ENCODE results near the gene PCSK9. TPM values are rescaled to one million over a fixed set of nuclear protein-coding genes. Genes with fewer than 3 reads are reported as not detected.
"Not testable (repeated sequence)": the region's sequence is repeated elsewhere in the genome, so short reads cannot be mapped to it uniquely, and the experiment has no call there.

The PCSK9 gene
- polyA plus RNA-seq, 1 donor from 2014 or later = not detected

DNA sequence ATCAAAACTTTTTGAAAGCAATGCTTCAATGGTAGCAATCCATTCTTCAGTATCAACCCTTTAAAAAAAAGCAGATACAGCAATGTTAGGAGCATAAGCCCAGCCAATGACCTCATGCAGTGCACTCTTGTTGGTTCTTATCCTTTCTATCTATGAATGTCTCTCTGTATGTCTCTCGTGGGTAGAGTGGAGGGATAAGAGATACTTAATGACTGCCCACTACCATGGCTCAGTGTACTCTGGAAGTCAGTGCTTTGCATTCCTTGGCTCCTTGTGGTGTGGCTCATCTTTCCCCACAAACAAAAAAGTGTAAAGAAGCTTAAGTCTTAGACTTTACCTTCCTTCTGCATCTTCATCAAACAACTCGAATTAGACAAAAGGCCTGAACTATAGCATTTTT, 50.3 kb downstream of the PCSK9 start:
- Mint-ChIP-seq H3K9me3 (no peaks in the 10 kb centered on the region), H3K27ac (no peak overlapping the region), H3K27me3 (no peaks in the 10 kb centered on the region), H3K36me3 (peaks cover 4% of the 10 kb centered on the region), H3K4me3 (no peak overlapping the region), H3K4me1 (peaks cover 0 to 4% (median 0%) of the 10 kb centered on the region in 3 donors)

DNA sequence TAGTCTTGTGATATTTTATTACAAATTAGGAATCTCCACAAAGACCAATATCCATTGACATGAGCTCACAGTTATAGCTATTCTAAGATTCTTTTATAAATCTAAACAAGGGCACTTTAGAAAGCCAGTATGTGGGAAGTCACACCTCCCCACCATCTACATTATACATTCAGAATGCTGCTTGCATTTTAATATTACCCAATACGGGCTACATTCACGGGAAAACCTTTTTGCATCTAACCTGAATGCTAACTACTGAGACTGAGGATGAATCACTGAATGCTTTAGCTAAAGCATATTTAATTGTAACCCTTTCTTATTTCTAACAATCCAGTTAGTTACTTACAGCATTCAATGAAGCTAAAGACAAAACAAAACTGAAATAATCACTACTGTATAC, 53.1 kb downstream of the PCSK9 start:
- Mint-ChIP-seq H3K36me3 (peaks cover 7% of the 10 kb centered on the region), H3K4me3 (no peak overlapping the region), H3K27me3 (no peaks in the 10 kb centered on the region), H3K9me3 (no peaks in the 10 kb centered on the region), H3K27ac (no peak overlapping the region), H3K4me1 (peaks cover 0 to 4% (median 0%) of the 10 kb centered on the region in 3 donors)

DNA sequence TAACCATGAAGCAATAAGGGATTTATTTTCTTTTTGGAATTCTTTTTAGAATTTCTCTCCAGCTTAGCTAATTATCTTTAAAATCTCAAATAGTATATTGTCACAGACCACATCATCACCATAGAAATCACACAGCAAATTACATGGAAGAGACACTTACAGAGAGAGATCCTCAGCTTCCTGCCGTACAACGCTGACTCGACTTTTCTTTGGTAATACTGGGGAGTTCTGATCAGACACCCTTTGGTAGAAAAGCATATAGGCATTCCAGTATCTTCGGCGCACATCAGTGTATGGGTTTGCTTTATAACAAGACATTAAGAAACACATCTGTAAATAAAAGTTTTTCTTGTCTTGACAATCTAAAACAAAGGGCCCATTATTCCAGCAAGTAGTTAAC, 55.7 kb downstream of the PCSK9 start:
- H3K4me1 Mint-ChIP-seq = no peaks in the 10 kb centered on the region
- no peaks in the 10 kb centered on the region for H3K27me3 Mint-ChIP-seq
- peaks cover 7% of the 10 kb centered on the region for H3K36me3 Mint-ChIP-seq
- no peaks in the 10 kb centered on the region for H3K9me3 Mint-ChIP-seq
- H3K4me3 Mint-ChIP-seq = no peak overlapping the region
- no peak overlapping the region for H3K27ac Mint-ChIP-seq

DNA sequence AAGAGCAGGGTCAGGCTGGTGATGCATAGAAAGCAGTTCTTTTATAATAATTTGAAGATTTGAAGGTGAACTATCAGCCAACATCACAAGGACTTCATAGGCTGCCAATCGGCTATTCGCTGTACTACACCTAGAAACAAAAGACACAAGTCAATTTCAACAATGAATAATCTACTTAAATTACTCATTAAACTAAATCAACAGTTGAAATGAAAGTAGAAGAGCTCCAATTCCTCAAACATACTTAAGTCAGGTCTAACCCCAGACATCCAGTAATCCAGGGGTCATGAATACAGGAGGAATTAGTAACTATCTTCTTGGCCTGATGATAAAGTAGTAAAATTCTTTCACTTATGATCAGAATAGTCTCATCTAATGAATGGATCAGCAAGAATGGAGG, 64.5 kb downstream of the PCSK9 start:
- no peaks in the 10 kb centered on the region for H3K27me3 Mint-ChIP-seq
- H3K9me3 Mint-ChIP-seq = no peaks in the 10 kb centered on the region
- H3K4me1 Mint-ChIP-seq = peaks cover 0 to 3% (median 0%) of the 10 kb centered on the region in 3 donors
- H3K4me3 Mint-ChIP-seq = no peak overlapping the region
- peaks cover 3% of the 10 kb centered on the region for H3K36me3 Mint-ChIP-seq
- H3K27ac Mint-ChIP-seq = no peak overlapping the region

DNA sequence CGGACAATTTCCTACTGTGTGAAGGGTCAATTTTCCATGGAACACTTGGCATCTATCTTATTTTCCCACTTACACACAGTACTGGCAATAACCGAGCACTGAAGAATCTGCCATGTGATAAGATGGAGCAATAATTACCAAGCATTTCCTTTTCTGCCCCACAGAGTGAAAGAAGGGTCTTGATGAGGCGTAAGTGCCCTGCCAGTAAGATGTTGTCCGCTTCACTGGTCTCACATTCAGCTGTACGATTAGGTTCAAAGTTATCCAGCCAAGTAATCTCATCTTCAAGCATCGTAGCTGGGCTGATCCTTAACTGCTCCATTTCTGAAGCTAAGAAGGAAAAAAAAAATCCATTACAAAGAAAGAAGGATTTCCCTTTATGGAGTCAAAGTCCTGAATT, 67.8 kb downstream of the PCSK9 start:
- Mint-ChIP-seq H3K9me3 (no peaks in the 10 kb centered on the region), H3K27ac (no peak overlapping the region), H3K4me3 (no peak overlapping the region), H3K36me3 (peaks cover 10% of the 10 kb centered on the region), H3K4me1 (peaks cover 0 to 1% (median 0%) of the 10 kb centered on the region in 3 donors), H3K27me3 (no peaks in the 10 kb centered on the region)

DNA sequence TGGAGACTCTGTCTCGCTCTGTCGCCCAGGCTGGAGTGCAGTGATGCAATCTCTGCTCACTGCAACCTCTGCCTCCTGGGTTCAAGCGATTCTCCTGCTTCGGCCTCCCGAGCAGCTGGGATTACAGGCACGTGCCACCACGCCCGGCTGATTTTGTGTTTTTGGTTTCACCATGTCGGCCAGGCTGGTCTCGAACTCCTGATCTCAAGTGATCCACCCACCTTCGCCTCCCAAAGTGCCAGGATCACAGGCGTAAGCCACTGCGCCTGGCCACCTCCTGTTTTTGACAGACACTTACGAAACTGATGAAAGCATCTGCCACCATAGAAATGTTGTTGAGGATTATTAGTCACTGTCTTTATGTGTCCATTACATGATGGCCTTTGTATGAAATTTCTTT, 69.7 kb downstream of the PCSK9 start:
- H3K9me3 Mint-ChIP-seq, H3K4me3 Mint-ChIP-seq, H3K27me3 Mint-ChIP-seq, H3K4me1 Mint-ChIP-seq: not testable (repeated sequence)
- Mint-ChIP-seq H3K27ac (peak overlapping the region in 2 of 3 donors; percentile 48 to 71), H3K36me3 (peaks cover 22% of the 10 kb centered on the region)

Other genes starting within 250 kb of the PCSK9 start
- gene TTC22, start 238.2 kb upstream of the PCSK9 start, polyA plus RNA-seq = 3.6 TPM
- 6.9 TPM for gene DHCR24, start 152.4 kb upstream of the PCSK9 start, polyA plus RNA-seq
- gene TMEM61, start 58.9 kb upstream of the PCSK9 start, polyA plus RNA-seq = not detected
- gene BSND, start 40.6 kb upstream of the PCSK9 start, polyA plus RNA-seq = not detected
- gene USP24, start 175.8 kb downstream of the PCSK9 start, polyA plus RNA-seq = 10.2 TPM